ENCODE measurements around the gene TBL1XR1.
"Not testable (repeated sequence)": the region's sequence is repeated elsewhere in the genome, so short reads cannot be mapped to it uniquely, and the experiment has no call there.

Gene TBL1XR1

GRCh38 chr3:177179281-177180067, 17.8 kb downstream of the TBL1XR1 start:
- no peak for DNase-seq

DNA sequence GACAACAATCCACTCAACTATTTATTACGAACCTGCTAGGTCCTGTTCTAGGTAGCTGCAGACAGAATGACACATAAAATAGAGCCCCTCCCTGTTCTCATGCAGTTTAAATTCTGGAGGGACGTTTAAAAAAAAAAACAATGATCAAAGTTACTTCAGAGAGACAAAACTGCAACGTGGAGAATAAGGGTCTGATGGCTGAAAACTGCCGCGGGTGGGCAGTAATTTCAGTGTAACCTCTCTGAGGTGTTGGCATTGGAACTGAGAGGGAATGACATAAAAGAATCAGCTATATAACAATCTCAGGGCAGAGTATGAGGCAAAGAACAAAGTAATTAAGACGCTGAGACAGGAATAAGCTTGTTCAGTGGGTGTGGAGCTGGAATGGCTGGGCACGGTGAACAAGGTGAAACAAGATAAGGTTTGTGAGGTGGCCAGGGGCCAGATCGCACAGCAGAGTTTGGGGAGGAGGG, 19.5 kb downstream of the TBL1XR1 start:
- DNase-seq: no peak

DNA sequence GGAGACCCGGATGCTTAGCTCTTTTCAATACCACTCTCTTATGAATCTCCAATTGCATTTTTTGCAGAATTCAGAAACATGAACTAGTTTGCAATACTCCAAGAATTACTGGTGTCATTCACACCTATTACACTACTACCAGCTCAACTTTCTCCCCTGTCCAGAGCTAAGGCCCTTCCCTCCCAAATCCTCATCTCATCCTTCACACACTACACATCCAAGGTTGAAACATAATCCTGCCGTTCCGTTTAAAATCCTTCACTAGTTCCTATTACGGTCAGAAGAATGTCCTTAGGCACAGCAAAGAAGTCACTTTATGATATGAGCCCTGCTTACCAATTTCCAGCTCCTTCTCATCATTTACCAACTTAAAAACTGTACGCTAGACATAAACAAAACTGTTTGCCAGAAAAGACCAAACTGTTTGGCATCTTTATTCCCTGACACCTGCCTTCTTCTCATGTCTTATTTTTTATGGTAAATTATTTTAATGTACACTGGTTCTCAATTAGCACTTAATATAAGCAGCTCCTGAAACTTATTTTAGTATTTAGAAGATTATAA, 22.6 kb downstream of the TBL1XR1 start:
- no peak for DNase-seq

DNA sequence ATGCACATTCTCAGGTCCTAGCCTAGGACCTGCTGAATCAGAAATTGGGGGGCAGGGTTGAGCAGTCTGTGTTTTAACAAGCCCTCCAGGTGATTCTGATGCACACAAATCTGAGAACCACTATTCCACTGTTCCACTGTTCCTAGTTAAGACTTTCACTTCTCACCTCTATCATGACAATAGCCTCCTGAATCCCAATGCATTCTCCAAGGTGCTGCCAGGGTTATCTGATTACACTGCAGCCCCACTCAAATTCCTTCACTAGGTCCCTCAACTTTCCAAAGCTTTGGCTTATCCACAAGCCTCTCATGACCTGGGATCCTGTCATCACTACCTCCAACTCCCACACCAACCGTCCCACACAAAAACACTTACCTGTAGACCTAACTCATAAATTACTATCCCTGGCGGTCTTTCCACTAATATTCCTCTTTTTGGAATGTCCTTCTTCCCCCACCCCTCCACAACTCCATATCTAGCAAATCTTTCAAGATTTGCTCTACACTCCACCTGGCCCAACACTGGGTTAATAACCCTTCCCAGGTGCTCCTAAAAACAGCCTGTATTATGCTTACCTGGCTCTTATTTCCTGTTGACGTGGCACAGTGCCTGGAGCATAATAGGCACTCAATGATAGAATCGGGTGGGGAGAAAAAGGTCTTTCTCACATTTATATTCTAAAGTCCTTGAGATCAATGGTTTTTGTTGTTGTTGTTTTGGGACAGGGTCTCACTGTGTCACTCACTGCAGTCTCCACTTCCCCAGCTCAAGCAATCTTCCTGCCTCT, 27.2 kb downstream of the TBL1XR1 start:
- no peak for DNase-seq

GRCh38 chr3:177168431-177168830, 28.9 kb downstream of the TBL1XR1 start:
- no peak for DNase-seq

DNA sequence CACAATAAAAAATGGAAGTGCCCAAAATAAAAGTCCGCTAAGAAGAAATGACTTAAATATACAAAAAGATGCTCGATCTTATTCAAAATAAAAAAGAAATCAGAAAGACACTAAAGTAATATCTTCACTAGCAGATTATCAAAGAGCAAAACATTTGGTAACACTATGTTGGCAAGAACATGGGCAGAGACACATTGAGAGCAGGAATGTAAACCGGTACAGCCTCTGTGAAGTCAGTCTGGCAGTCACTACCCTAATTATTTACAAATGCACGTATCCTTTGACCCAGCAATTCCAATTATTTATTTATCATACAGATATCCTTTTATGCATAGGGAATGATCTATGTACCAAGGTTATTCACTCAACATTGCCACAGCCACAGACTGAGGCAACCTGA, 34.5 kb downstream of the TBL1XR1 start:
- no peak for DNase-seq

DNA sequence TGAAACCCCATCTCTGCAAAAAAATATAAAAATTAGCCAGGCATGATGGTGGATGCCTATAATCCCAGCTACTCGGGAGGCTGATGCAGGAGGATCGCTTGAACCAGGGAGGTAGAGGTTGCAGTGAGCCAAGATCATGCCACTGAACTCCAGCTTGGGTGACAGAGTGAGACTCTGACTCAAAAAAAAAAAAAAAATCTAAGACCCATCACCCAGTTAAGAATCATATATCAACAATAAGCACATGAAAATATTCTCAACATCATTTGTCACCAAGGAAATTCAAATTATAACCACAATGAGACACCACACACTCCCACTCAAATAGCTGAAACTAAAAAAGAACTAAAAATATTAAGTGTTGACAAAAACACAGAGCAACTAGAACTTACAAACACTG, 35.7 kb downstream of the TBL1XR1 start:
- not testable (repeated sequence) for DNase-seq

DNA sequence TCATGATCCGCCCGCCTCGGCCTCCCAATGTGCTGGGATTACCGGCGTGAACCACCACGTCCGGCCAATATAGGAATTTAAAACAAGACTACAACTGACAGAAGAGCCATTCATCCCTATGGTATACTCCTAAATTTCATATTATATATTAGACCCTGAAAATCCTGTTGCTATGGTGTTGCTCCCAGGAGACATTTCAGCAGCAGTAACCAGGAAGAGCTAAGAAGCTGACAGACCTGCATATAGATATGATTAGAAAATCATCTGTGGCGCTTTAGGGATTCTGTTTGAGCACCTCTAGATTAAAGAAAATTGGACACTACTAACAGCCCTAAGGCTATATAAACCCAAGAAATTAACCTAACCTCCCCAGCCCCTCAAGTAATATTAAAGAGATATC, 38.8 kb downstream of the TBL1XR1 start:
- DNase-seq: no peak

- no peak for DNase-seq
These were observed 39.8 kb downstream of the TBL1XR1 start for GRCh38 chr3:177157492-177157891.

DNA sequence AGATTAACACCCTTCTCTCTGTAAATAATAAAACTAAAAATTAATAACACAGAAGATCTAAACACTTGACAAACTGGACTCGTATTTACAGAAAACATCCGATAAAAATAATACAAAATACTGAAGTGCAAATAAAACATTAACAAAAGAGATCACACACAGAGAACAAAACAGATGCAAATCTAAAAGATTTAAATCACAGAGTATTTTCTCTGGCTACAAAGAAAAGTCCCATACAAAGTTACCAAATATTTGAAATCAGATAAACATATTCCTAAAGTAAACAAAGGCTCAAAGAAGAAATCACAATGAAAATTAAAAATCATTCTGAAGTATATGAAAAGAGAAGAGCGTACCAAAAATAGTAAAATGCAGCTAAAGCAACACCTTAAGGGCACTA, 42.5 kb downstream of the TBL1XR1 start:
- no peak for DNase-seq

- no peak for DNase-seq
These were observed 46.2 kb downstream of the TBL1XR1 start for GRCh38 chr3:177150970-177151627.

- no peak for DNase-seq
These were observed 46.9 kb downstream of the TBL1XR1 start for GRCh38 chr3:177150218-177150916.

DNA sequence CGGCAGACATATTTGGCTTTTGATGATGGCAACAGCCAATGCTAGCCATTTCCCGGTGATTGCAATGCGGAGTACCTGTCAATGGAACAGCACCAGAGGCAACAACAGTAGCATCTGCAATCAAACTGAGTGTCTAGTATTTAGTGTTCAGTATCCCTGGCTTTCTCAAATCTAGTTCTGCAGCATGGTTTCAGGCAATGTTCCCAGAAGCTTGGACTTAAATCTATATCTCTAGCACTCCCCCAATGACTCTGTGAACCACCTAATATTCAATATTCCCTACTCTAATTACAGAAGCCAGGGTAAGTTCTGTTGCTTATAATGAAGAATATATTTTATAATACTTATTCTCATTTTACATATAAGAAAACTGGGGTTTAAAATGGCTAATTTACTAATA, 48.2 kb downstream of the TBL1XR1 start:
- DNase-seq: no peak

GRCh38 chr3:177147790-177148189, 49.5 kb downstream of the TBL1XR1 start:
- no peak for DNase-seq

DNA sequence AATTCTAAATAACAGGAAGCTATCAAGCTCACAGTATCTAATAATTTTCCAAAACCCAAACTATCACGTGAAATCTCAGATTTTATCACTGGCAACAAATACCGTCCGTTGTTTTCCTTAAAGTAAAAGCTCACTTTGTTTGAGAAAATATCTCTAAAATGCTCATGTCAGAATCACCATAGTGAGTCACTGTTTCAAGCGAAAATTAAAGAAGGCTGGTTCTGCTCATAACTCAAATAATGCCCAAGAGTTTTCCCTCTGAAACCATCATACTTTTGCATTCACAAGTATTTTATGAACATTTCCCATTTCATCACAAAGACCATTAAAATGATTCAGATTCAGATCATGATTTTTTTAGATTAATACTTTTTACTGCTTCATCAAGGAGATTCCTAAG, 50.6 kb downstream of the TBL1XR1 start:
- no peak for DNase-seq

GRCh38 chr3:177145954-177146353, 51.3 kb downstream of the TBL1XR1 start:
- DNase-seq: no peak

- DNase-seq: no peak
These were observed 51.9 kb downstream of the TBL1XR1 start for GRCh38 chr3:177145381-177145780.

- no peak for DNase-seq
These were observed 52.4 kb downstream of the TBL1XR1 start for GRCh38 chr3:177144922-177145321.

GRCh38 chr3:177141899-177142646, 55.2 kb downstream of the TBL1XR1 start:
- no peak for DNase-seq

DNA sequence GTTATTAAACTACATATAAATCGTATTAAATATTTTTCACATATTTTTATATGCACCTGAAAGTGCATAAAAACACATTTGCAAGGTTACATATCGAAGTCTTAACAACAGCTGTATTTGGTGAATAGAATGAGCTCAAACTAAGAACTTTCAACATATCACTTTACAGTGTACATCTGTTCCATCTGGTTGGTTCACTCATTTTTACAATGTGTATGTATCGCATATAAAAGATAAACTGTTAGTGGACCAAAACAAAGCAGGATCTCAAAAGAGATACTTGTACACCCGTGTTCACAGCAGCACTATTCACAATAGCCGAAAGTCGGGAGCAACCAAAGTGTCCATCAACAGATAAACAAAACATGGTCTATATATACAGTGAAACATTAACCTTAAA, 55.8 kb downstream of the TBL1XR1 start:
- no peak for DNase-seq

GRCh38 chr3:177139220-177139619, 58.1 kb downstream of the TBL1XR1 start:
- DNase-seq: peak; percentile 39

Measured in activated CD4-positive, alpha-beta T cell treated with anti-CD3 and anti-CD28 coated beads, Interleukin-2, amount 50 U/mL, for 1 hour (primary cell).